K562 (cell line): ENCODE data around the gene FAM114A2. TPM values are rescaled to one million over a fixed set of nuclear protein-coding genes. Genes with fewer than 3 reads are reported as not detected.

Experiments
- ATAC-seq: fragments of 200-7000 bp; cut with Tn5 transposase; 3 replicates; pipeline ENCODE4 v1.9.1; 2020; ENCODE audit warnings: moderate library complexity
- BruUV-seq: library from RNA; stranded (reverse); fragments of 400-500 nt; replicated peaks from 2 replicates; lab custom pipeline; 2021; lab: Mats Ljungman, UMichigan
- CTCF ChIA-PET: fragments of 300-600 bp; formaldehyde crosslinking; extraction: SDS; loops from one replicate; lab custom pipeline; 2021; ENCODE audit warnings: low intra/inter-chr PET ratio; lab: Yijun Ruan, JAX
- POLR2A ChIA-PET: fragments of 300-600, 350-650 bp; sonication (Branson Sonifier 250); formaldehyde crosslinking; extraction: SDS; loops from one replicate; lab custom pipeline; 2021; ENCODE audit warnings: antibody characterized with exemption, inconsistent platforms; lab: Yijun Ruan, JAX
- DNase-seq, 4 experiments: peaks; one replicate each; pipeline versions ENCODE4 v3.0.0 to v3.0.0-alpha.2; 2011 to 2018; ENCODE audit warnings: low spot score in 3 of 4, mixed read lengths in 3 of 4; ENCODE audit errors: extremely low read depth in 1 of 4
- FAIRE-seq: peaks from 2 replicates; lab custom pipeline; 2011; peaks lifted over from hg19 to GRCh38; lab: Jason Lieb, UNC
- H2AFZ ChIP-seq: 2 replicates; pipeline ENCODE4 v1.6.0; 2011; ENCODE audit warnings: low read depth, low read length, control low read depth, inconsistent platforms
- H3K27ac ChIP-seq: fragments of 200-600 bp; 3 replicates; pipeline ENCODE4 v1.8.0; 2011; ENCODE audit warnings: low read depth, mild to moderate bottlenecking, control low read depth, inconsistent platforms, low read length, moderate library complexity, mixed read lengths; ENCODE audit errors: extremely low read depth
- H3K27me3 ChIP-seq, 2 experiments: fragments of 300-600 bp in 1 of 2; 2 replicates in 1 of 2; 3 replicates in 1 of 2; pipeline versions ENCODE4 v1.6.0 to v1.8.0; 2011; ENCODE audit warnings: inconsistent platforms in 2 of 2, low read length in 2 of 2, mild to moderate bottlenecking in 1 of 2, mixed read lengths in 1 of 2, moderate library complexity in 1 of 2; ENCODE audit not compliant: control insufficient read depth in 2 of 2, insufficient read depth in 2 of 2
- H3K36me3 ChIP-seq: fragments of 300-600 bp; 3 replicates; pipeline ENCODE4 v1.8.0; 2011; ENCODE audit warnings: mild to moderate bottlenecking, low read length, inconsistent platforms; ENCODE audit not compliant: control insufficient read depth, insufficient read depth
- H3K4me1 ChIP-seq, 2 experiments: fragments of 200-600 bp in 1 of 2; replicated peaks in 1 of 2; 2 replicates in 1 of 2; 3 replicates in 1 of 2; pipeline versions ENCODE4 v1.5.1 to v1.8.0; 2011; ENCODE audit warnings: inconsistent platforms in 2 of 2, low read length in 2 of 2, mild to moderate bottlenecking in 1 of 2, mixed read lengths in 1 of 2, moderate library complexity in 1 of 2; ENCODE audit not compliant: control insufficient read depth in 2 of 2, insufficient read depth in 2 of 2
- H3K4me2 ChIP-seq: 2 replicates; pipeline ENCODE4 v1.6.1; 2011; ENCODE audit warnings: low read length, control low read depth, inconsistent platforms, mixed read lengths; ENCODE audit not compliant: insufficient read depth
- H3K4me3 ChIP-seq: fragments of 200-600 bp; sonication (generic), shearing (Covaris generic); 2 replicates; pipeline ENCODE4 v1.5.1; 2016; ENCODE audit warnings: control low read depth, inconsistent platforms
- H3K79me2 ChIP-seq: fragments of 200-600 bp; 3 replicates; pipeline ENCODE4 v1.8.0; 2011; ENCODE audit warnings: low read length, inconsistent platforms; ENCODE audit not compliant: control insufficient read depth, insufficient read depth
- H3K9ac ChIP-seq, 2 experiments: 2 replicates each; pipeline versions ENCODE4 v1.6.0 to v1.6.1; 2011; ENCODE audit warnings: low read depth in 2 of 2, low read length in 2 of 2, control low read depth in 1 of 2, inconsistent platforms in 1 of 2, mild to moderate bottlenecking in 1 of 2, mixed read lengths in 1 of 2; ENCODE audit not compliant: insufficient read depth in 1 of 2
- H3K9me1 ChIP-seq: one replicate; pipeline ENCODE4 v1.6.0; 2011; ENCODE audit warnings: inconsistent platforms, mild to moderate bottlenecking, low read length, moderate library complexity; ENCODE audit not compliant: control insufficient read depth, insufficient read depth
- H3K9me3 ChIP-seq: replicated peaks from 2 replicates; pipeline ENCODE4 v1.5.1; 2011; ENCODE audit warnings: low read depth, low read length, inconsistent platforms; ENCODE audit not compliant: control insufficient read depth, insufficient read depth
- H4K20me1 ChIP-seq: replicated peaks from 2 replicates; pipeline ENCODE4 v1.6.1; 2011; ENCODE audit warnings: low read length, inconsistent platforms, mixed read lengths; ENCODE audit not compliant: control insufficient read depth, insufficient read depth
- ARNT ChIP-seq, 2 experiments: fragments of 450-650 bp; IDR thresholded peaks; 2 replicates each; pipeline ENCODE4 v1.6.1; 2016; ENCODE audit warnings: mild to moderate bottlenecking in 1 of 2
- CXXC5 ChIP-seq: fragments of 250-450 bp; sonication (Bioruptor Pico); IDR thresholded peaks from 2 replicates; pipeline ENCODE4 v1.8.0; 2022; ENCODE audit warnings: inconsistent platforms, mild to moderate bottlenecking, moderate library complexity
- MAZ ChIP-seq, 2 experiments: fragments of 450-650 bp in 1 of 2; sonication (generic) in 1 of 2; formaldehyde crosslinking; IDR thresholded peaks in 1 of 2; conservative IDR thresholded peaks in 1 of 2; 2 replicates each; pipeline versions ENCODE4 v1.4.0 to v1.5.0; 2020; ENCODE audit warnings: mild to moderate bottlenecking in 1 of 2, missing genetic modification reagents in 1 of 2
- MLLT1 ChIP-seq, 2 experiments: fragments of 450-650 bp; IDR thresholded peaks; 2 replicates each; pipeline ENCODE4 v1.6.1; 2016
- NR3C1 ChIP-seq: sonication (generic); formaldehyde crosslinking; IDR thresholded peaks from 2 replicates; pipeline ENCODE4 v1.8.1; 2022; ENCODE audit warnings: missing genetic modification reagents
- POLR2H ChIP-seq: IDR thresholded peaks from 2 replicates; pipeline ENCODE4 v1.6.1; 2016; ENCODE audit warnings: missing genetic modification characterization, low read depth, mild to moderate bottlenecking, control low read depth, missing compliant biosample characterization, moderate library complexity
- PPARD ChIP-seq: fragments of 250-450 bp; sonication (Bioruptor Pico); IDR thresholded peaks from 2 replicates; pipeline ENCODE4 v1.8.0; 2022; ENCODE audit warnings: inconsistent platforms, mild to moderate bottlenecking, moderate library complexity
- RAD51 ChIP-seq: fragments of 450-650 bp; IDR thresholded peaks from 2 replicates; pipeline ENCODE4 v1.7.1; 2016; ENCODE audit warnings: low read depth, mild to moderate bottlenecking, borderline replicate concordance
- TOE1 ChIP-seq, 2 experiments: fragments of 450-650 bp in 1 of 2; sonication (generic) in 1 of 2; formaldehyde crosslinking in 1 of 2; IDR thresholded peaks; 2 replicates each; pipeline versions ENCODE4 v1.7.1 to v1.8.0; 2016 to 2022; ENCODE audit warnings: borderline replicate concordance in 2 of 2, mild to moderate bottlenecking in 2 of 2, antibody characterized with exemption in 1 of 2, inconsistent platforms in 1 of 2, low read depth in 1 of 2, missing genetic modification reagents in 1 of 2, moderate library complexity in 1 of 2
- ZBTB40 ChIP-seq, 2 experiments: fragments of 450-650 bp in 1 of 2; sonication (generic) in 1 of 2; formaldehyde crosslinking in 1 of 2; IDR thresholded peaks; 2 replicates each; pipeline versions ENCODE4 v1.7.1 to v1.9.0; 2016 to 2022; ENCODE audit warnings: inconsistent platforms in 1 of 2, mild to moderate bottlenecking in 1 of 2, missing genetic modification reagents in 1 of 2
- ZNF347 ChIP-seq: fragments of 450-650 bp; formaldehyde crosslinking; IDR thresholded peaks from 2 replicates; pipeline ENCODE4 v1.4.0; 2020; ENCODE audit warnings: low read depth, mild to moderate bottlenecking, moderate library complexity
- WGBS: fragments of 100-300 bp; shearing (Covaris generic); methylation state at CpG from one replicate; pipeline ENCODE4 v1.1.6; 2016; ENCODE audit warnings: low coverage, mixed read lengths; ENCODE audit not compliant: insufficient coverage; ENCODE audit errors: missing lambda C conversion rate; 5-methylcytosine and 5-hydroxymethylcytosine counted together
- in situ Hi-C: fragments of 300-500 bp; cut with MboI; formaldehyde crosslinking; loops from 4 replicates; pipeline ENCODE4 v1.15.0; 2018; ENCODE audit warnings: inconsistent platforms, mixed read lengths
- intact Hi-C: fragments of 100-400 bp; cut with micrococcal nuclease; formaldehyde crosslinking; loops from 2 replicates; pipeline ENCODE4 v1.14.2; 2022
- polyA plus RNA-seq, 8 experiments: library from polyadenylated mRNA; depleted of rRNA in 4 of 8; stranded (reverse) in 5 of 8; unstranded in 3 of 8; fragments of >200 nt; fragmentation: Nextera tagmentation in 2 of 8; fragmentation: Illumina TruSeq in 1 of 8; extraction: Ambion mirVana in 2 of 8; extraction: Trizol in 1 of 8; gene quantifications; 2 replicates each; pipeline versions ENCODE4 v1.2.1 to v1.2.3, GENCODE V29; 2011 to 2014; ENCODE audit warnings: inconsistent platforms in 1 of 8, missing spikeins in 1 of 8
- total RNA-seq, 7 experiments: library from RNA; depleted of rRNA in 6 of 7; stranded (reverse); fragments of >200 nt in 6 of 7; fragmentation: Illumina TruSeq in 2 of 7; extraction: Trizol in 2 of 7; gene quantifications; 2 replicates each; pipeline versions ENCODE4 v1.2.1 to v1.2.3, GENCODE V29; 2011 to 2021; ENCODE audit warnings: low replicate concordance in 1 of 7

The FAM114A2 gene
- total and polyA plus RNA-seq, 9 of the 15 experiments (the other 6 are each of a cell fraction or from before 2014, with no cell fraction given): 14.4 to 28.1 (median 21.2) TPM

DNA sequence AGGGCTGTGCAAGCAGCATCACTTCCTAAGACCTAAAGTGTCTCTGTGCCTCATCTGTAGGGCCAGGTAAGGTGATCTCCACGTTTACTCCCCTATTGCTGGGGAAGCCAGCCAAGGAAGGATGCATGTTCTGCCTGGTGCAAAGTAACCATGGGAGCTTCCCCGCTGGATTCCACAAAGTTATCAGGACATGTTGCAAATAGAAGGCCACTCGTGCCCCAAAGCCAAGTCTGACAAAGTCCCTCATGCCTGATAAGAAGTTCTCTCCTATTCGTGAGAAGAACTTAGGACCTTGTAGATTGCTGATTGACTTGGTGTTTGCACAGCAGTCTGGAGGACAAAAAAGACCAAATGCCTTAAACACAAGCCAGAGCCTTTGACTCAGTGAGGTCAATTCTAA lies 81.5 kb downstream of the FAM114A2 start:
- H3K36me3 ChIP-seq: no peaks in the 10 kb centered on the region
- no TSS peak for BruUV-seq
- intact Hi-C loops (no loop called here), in situ Hi-C loops (no loop called here)
- no peak overlapping the region for H3K27ac ChIP-seq
- H3K27me3 ChIP-seq: peaks cover 0 to 20% of the 10 kb centered on the region in 2 experiments; a peak in 2 of 5 replicates
- no peak overlapping the region for H3K4me2 ChIP-seq
- POLR2A ChIA-PET: no interaction called here
- no peaks in the 10 kb centered on the region for H3K9me3 ChIP-seq
- H2AFZ ChIP-seq: no peak overlapping the region
- no peak overlapping the region for H3K4me3 ChIP-seq
- no peaks in the 10 kb centered on the region for H3K79me2 ChIP-seq
- CTCF ChIA-PET: no interaction called here
- H4K20me1 ChIP-seq: no peaks in the 10 kb centered on the region
- FAIRE-seq (no peak), DNase-seq (no peak), ATAC-seq (no peak)
- WGBS: 3% methylated on average over 4 of the region's 4 CpGs
- H3K4me1 ChIP-seq: no peaks in the 10 kb centered on the region
- H3K9ac ChIP-seq: no peak overlapping the region
- H3K9me1 ChIP-seq: no peaks in the 10 kb centered on the region
- TF ChIP-seq POLR2H: no peak
- TF ChIP-seq ZBTB40 (IDR thresholded peaks at IDR 0.05): no peak
- TF ChIP-seq ZBTB40 (CRISPR knock-in tag; IDR thresholded peaks at IDR 0.05): no peak
- TF ChIP-seq ARNT (IDR thresholded peaks at IDR 0.05): no peak
- no peak for TF ChIP-seq NR3C1 (CRISPR knock-in tag)
- TF ChIP-seq MAZ (CRISPR knock-in tag; conservative IDR thresholded peaks at IDR 0.05 in 1 of 2, IDR thresholded peaks at IDR 0.05 in 1 of 2): no peak
- no peak for TF ChIP-seq ZNF347 (CRISPR knock-in tag)
- no peak for TF ChIP-seq MLLT1 (IDR thresholded peaks at IDR 0.05)
- no peak for TF ChIP-seq CXXC5 (CRISPR knock-in tag)
- no peak for TF ChIP-seq TOE1 (IDR thresholded peaks at IDR 0.05; ENCODE audit: borderline replicate concordance)
- TF ChIP-seq TOE1 (CRISPR knock-in tag; IDR thresholded peaks at IDR 0.05; ENCODE audit: borderline replicate concordance, low read depth): no peak
- TF ChIP-seq PPARD (CRISPR knock-in tag): no peak
- no peak for TF ChIP-seq RAD51
